B cell (primary cell): ENCODE data around the gene LRRC3. TPM values are rescaled to one million over a fixed set of nuclear protein-coding genes. Genes with fewer than 3 reads are reported as not detected.

ENCODE experiments used
- ATAC-seq: fragments of 200-7000 bp; cut with Tn5 transposase; one replicate; pipeline ENCODE4 v1.10.0; 2021; ENCODE audit warnings: low read depth, mild to moderate bottlenecking, moderate number of reproducible peaks, moderate library complexity
- CTCF ChIA-PET: fragments of 350-600 bp; sonication (Branson Sonifier 250); formaldehyde crosslinking; loops from one replicate; lab custom pipeline; 2021; ENCODE audit warnings: antibody characterized with exemption, inconsistent platforms; lab: Charles Lee
- POLR2A ChIA-PET: fragments of 350-600 bp; sonication (Branson Sonifier 250); formaldehyde crosslinking; loops from one replicate; lab custom pipeline; 2021; ENCODE audit warnings: antibody characterized with exemption; lab: Charles Lee
- DNase-seq: peaks from one replicate; pipeline ENCODE4 v3.0.0; 2013
- H2AFZ ChIP-seq: 2 replicates; pipeline ENCODE4 v1.6.1; 2012; ENCODE audit warnings: mild to moderate bottlenecking, low read depth, low read length; ENCODE audit not compliant: insufficient read depth, poor library complexity, severe bottlenecking
- H3K27ac ChIP-seq, 2 donors: 1 replicate in 1 of 2; 2 replicates in 1 of 2; pipeline ENCODE4 v1.5.1; 2012 to 2013; ENCODE audit warnings: low read length in 2 of 2, mild to moderate bottlenecking in 2 of 2, moderate library complexity in 1 of 2
- H3K27me3 ChIP-seq, 4 experiments: fragments of 200-600 bp in 1 of 4; sonication (generic) in 1 of 4; replicated peaks in 1 of 4; 1 replicate in 2 of 4; 2 replicates in 2 of 4; pipeline versions ENCODE4 v1.6.1 to v1.7.0; 2013 to 2016; ENCODE audit warnings: low read length in 3 of 4, mild to moderate bottlenecking in 2 of 4, mixed read lengths in 1 of 4, moderate library complexity in 1 of 4; ENCODE audit not compliant: insufficient read depth in 4 of 4, control insufficient read depth in 3 of 4; ENCODE audit errors: control extremely low read depth in 1 of 4
- H3K36me3 ChIP-seq, 2 experiments: replicated peaks in 1 of 2; 1 replicate in 1 of 2; 2 replicates in 1 of 2; pipeline versions ENCODE4 v1.6.1 to v1.7.1; 2013; ENCODE audit warnings: low read length in 1 of 2; ENCODE audit not compliant: insufficient read depth in 2 of 2, control insufficient read depth in 1 of 2; ENCODE audit errors: control extremely low read depth in 1 of 2, extremely low read depth in 1 of 2
- H3K4me1 ChIP-seq, 2 donors: fragments of 200-600 bp in 1 of 2; sonication (generic) in 1 of 2; 1 replicate in 1 of 2; 2 replicates in 1 of 2; pipeline versions ENCODE4 v1.5.1 to v1.6.1; 2013 to 2017; ENCODE audit warnings: low read length in 2 of 2; ENCODE audit not compliant: control insufficient read depth in 2 of 2, insufficient read depth in 2 of 2
- H3K4me2 ChIP-seq: replicated peaks from 2 replicates; pipeline ENCODE3; 2012; ENCODE audit warnings: mild to moderate bottlenecking, low read depth, low read length; ENCODE audit not compliant: poor library complexity, severe bottlenecking
- H3K4me3 ChIP-seq, 5 experiments: fragments of 200-600 bp in 1 of 5; sonication (generic) in 1 of 5; 1 replicate in 3 of 5; 2 replicates in 2 of 5; pipeline versions ENCODE4 v1.5.1 to v1.7.0; 2011 to 2016; ENCODE audit warnings: low read length in 4 of 5, mild to moderate bottlenecking in 4 of 5, low read depth in 2 of 5, control low read depth in 1 of 5, moderate library complexity in 1 of 5; ENCODE audit not compliant: insufficient read depth in 1 of 5; ENCODE audit errors: control extremely low read depth in 1 of 5, extremely low read depth in 1 of 5
- H3K79me2 ChIP-seq: fragments of 200-600 bp; sonication (generic); one replicate; pipeline ENCODE4 v1.6.0; 2016; ENCODE audit warnings: low read length; ENCODE audit not compliant: control insufficient read depth, insufficient read depth
- H3K9ac ChIP-seq: fragments of 200-600 bp; sonication (generic); 2 replicates; pipeline ENCODE4 v1.6.1; 2017; ENCODE audit warnings: mild to moderate bottlenecking, low read length, moderate library complexity
- H3K9me3 ChIP-seq, 3 donors: one replicate each; pipeline versions ENCODE4 v1.6.1 to v1.7.1; 2013; ENCODE audit warnings: low read length in 2 of 3; ENCODE audit not compliant: control insufficient read depth in 2 of 3, insufficient read depth in 1 of 3; ENCODE audit errors: control extremely low read depth in 1 of 3
- H4K20me1 ChIP-seq: 2 replicates; pipeline ENCODE4 v1.6.0; 2012; ENCODE audit warnings: mild to moderate bottlenecking, low read length; ENCODE audit not compliant: insufficient read depth, control insufficient read depth, poor library complexity, severe bottlenecking
- H3K27ac Mint-ChIP-seq: one replicate; pipeline ENCODE4 v1.8.0; 2021; ENCODE audit warnings: mixed read lengths
- H3K27me3 Mint-ChIP-seq: one replicate; pipeline ENCODE4 v1.8.0; 2021; ENCODE audit warnings: mixed read lengths
- H3K4me1 Mint-ChIP-seq: one replicate; pipeline ENCODE4 v1.8.0; 2021; ENCODE audit warnings: mixed read lengths
- H3K4me3 Mint-ChIP-seq: one replicate; pipeline ENCODE4 v1.8.0; 2021; ENCODE audit warnings: mixed read lengths
- H3K9me3 Mint-ChIP-seq: one replicate; pipeline ENCODE4 v1.8.0; 2022; ENCODE audit warnings: mixed read lengths; ENCODE audit not compliant: insufficient read depth
- CTCF ChIP-seq: fragments of 200-600 bp; IDR thresholded peaks from one replicate; pipeline ENCODE4 v1.8.0; 2022; ENCODE audit warnings: antibody characterized with exemption, mild to moderate bottlenecking
- EZH2 ChIP-seq: IDR thresholded peaks from 2 replicates; pipeline ENCODE4 v1.6.1; 2012; ENCODE audit warnings: borderline replicate concordance, low read depth, mild to moderate bottlenecking, moderate library complexity, low read length; ENCODE audit not compliant: insufficient read depth, poor library complexity, severe bottlenecking
- WGBS: methylation state at CpG from one replicate; pipeline ENCODE4 v1.1.5; 2013; ENCODE audit warnings: missing lambda C conversion rate; ENCODE audit not compliant: insufficient coverage; 5-methylcytosine and 5-hydroxymethylcytosine counted together
- intact Hi-C: fragments of 100-400 bp; cut with micrococcal nuclease; formaldehyde crosslinking; loops from one replicate; pipeline ENCODE4 v1.10.0; 2022
- polyA plus RNA-seq: library from polyadenylated mRNA; depleted of rRNA; stranded (reverse); fragments of >200 nt; gene quantifications from 2 replicates; pipeline ENCODE4 v1.2.3, GENCODE V29; 2012
- total RNA-seq, 2 donors: library from RNA; stranded (reverse); fragments of 120-200 nt in 1 of 2; gene quantifications; 1 replicate in 1 of 2; 2 replicates in 1 of 2; pipeline versions ENCODE4 v1.2.3 to v1.2.4, GENCODE V29; 2013 to 2022

Gene LRRC3
- total and polyA plus RNA-seq, 2 donors (not counting 1 experiment from before 2014, with no cell fraction given), result 0.46 to 3.3 TPM

- DNase-seq, result no peak
- H3K27ac Mint-ChIP-seq, result no peak overlapping the region
- POLR2A ChIA-PET, result no interaction called here
These were observed 36.5 kb upstream of the LRRC3 start for GRCh38 chr21:44418876-44419230.

GRCh38 chr21:44419679-44420078, 35.6 kb upstream of the LRRC3 start:
- TF ChIP-seq CTCF (no peak), EZH2 (no peak)
- CTCF ChIA-PET, result no interaction called here
- Histone ChIP-seq H3K9ac (no peak overlapping the region), H2AFZ (no peak overlapping the region), H3K4me2 (no peak overlapping the region), H3K27ac (no peak overlapping the region), H3K4me3 (no peak overlapping the region), H3K27me3 (no peaks in the 10 kb centered on the region), H3K36me3 (peaks cover 0 to 23% of the 10 kb centered on the region in 2 experiments), H3K9me3 (peaks cover 0 to 9% (median 0%) of the 10 kb centered on the region in 3 donors), H4K20me1 (no peaks in the 10 kb centered on the region), H3K79me2 (peaks cover 10% of the 10 kb centered on the region), H3K4me1 (peaks cover 3 to 17% of the 10 kb centered on the region in 2 donors)
- WGBS, result 100% methylated on average over 2 of the region's 3 CpGs
- POLR2A ChIA-PET, result no interaction called here
- intact Hi-C loops, result no loop called here
- Mint-ChIP-seq H3K27ac (no peak overlapping the region), H3K4me3 (no peak overlapping the region), H3K9me3 (no peaks in the 10 kb centered on the region), H3K27me3 (no peaks in the 10 kb centered on the region), H3K4me1 (peaks cover 7% of the 10 kb centered on the region)
- no peak for ATAC-seq
- DNase-seq, result no peak

More at GRCh38 chr21:44418876-44419230, 36.5 kb upstream of the LRRC3 start:
- H3K9me3 ChIP-seq, result peaks cover 0 to 9% (median 0%) of the 10 kb centered on the region in 3 donors
- peaks cover 0 to 28% of the 10 kb centered on the region in 2 experiments for H3K36me3 ChIP-seq
- WGBS, result 97% methylated on average over 6 of the region's 8 CpGs
- H3K9me3 Mint-ChIP-seq, result no peaks in the 10 kb centered on the region
- H3K4me3 ChIP-seq, result no peak overlapping the region
- no peak overlapping the region for H3K27ac ChIP-seq
- intact Hi-C loops, result no loop called here
- ATAC-seq, result no peak
- H4K20me1 ChIP-seq, result no peaks in the 10 kb centered on the region
- TF ChIP-seq CTCF, result no peak
- no peak for TF ChIP-seq EZH2
- H3K4me2 ChIP-seq, result no peak overlapping the region
- peaks cover 7% of the 10 kb centered on the region for H3K4me1 Mint-ChIP-seq
- H3K4me1 ChIP-seq, result peaks cover 3 to 9% of the 10 kb centered on the region in 2 donors
- no peak overlapping the region for H3K4me3 Mint-ChIP-seq
- no peak overlapping the region for H3K9ac ChIP-seq
- H3K27me3 ChIP-seq, result no peaks in the 10 kb centered on the region
- peaks cover 10% of the 10 kb centered on the region for H3K79me2 ChIP-seq
- no peaks in the 10 kb centered on the region for H3K27me3 Mint-ChIP-seq
- H2AFZ ChIP-seq, result no peak overlapping the region
- CTCF ChIA-PET, result no interaction called here
